ENCODE measurements around the gene EAPP.
"Not testable (repeated sequence)": the region's sequence is repeated elsewhere in the genome, so short reads cannot be mapped to it uniquely, and the experiment has no call there.

Gene EAPP

DNA sequence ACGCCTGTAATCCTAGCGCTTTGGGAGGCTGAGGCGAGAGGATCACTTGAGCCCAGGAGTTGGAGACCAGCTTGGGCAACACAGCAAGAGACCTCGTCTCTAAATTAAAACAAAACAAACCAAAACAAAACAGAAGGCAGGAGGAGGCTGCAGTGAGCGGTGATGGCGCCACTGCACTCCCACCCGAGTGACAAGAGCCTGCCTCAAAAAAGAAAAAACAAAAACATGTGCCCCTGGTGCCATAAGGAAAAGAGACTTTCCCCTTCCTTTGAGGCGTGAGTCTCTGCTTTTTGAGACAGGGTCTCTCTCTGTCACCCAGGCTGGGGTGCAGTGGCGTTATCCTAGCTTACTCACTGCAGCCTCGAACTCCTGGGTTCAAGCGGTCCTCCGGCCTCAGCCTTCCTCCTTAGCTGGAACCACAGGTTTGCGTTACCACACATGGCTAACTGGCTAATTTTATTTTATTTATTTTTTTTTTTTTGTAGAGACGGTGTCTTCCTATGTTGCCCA, 9.0 kb upstream of the EAPP start:
- TF ChIP-seq GATA1 (IDR thresholded peaks at IDR 0.05; ENCODE audit: low read depth, low read length) (no peak), POLR2A (IDR thresholded peaks at IDR 0.05; ENCODE audit: low read length) (no peak)
- no peak for DNase-seq

DNA sequence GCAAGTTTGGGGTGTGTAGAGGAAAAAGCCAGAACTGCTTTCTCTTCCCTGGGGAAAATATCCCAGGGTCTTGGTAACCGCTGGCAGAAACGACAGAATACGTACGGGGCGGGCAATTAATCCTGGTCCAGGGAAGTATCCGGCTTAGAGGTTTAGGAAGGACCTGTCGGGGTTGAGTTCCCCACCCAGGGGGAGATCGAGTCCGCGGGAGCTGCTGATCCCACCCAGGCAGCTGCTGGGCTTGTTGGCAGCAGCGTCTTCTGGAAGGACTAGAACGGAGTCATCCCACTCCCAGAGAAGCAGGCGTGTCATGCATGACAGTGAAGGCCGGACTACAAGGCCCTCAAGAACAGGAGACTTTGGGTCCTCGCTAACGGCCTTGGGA, 7.6 kb upstream of the EAPP start:
- not testable (repeated sequence) for DNase-seq

DNA sequence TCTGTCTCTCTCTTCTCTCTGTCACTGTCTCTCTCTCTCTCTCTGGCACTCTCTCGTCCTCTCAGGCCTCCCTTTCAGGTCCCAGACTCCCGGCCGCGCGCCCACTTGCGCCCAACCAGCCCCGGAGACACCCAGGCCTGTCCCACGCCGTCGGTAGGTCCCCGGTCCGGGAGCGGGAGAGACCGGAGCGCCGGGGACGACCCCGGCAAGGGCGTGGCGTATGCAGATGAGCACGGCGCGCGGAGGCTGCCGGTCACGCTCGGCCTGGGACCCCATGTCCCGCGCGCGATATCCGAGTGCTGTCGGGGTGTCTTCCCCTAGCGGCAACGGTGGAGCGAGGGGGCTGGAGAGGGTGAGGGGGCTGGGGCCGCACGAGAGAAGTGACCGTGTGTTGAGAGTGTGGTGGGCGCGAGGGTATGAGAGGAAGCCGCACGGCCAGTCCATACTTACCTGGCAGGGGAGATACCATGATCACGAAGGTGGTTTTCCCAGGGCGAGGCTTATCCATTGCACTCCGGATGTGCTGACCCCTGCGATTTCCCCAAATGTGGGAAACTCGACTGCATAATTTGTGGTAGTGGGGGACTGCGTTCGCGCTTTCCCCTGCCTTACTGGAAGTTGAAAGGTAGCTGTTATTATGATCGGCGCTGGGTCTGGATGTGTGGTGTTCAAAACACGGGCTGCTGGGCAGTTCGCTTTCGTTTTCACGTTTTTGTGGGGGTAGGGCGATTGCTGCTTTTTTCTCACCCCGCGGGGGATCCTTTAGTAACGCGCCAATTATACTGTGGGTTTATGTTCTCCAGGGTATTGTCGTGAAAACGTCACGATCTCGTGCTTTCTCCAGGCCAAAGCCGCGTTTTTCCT, 7.0 kb upstream of the EAPP start:
- DNase-seq, result not testable (repeated sequence)

DNA sequence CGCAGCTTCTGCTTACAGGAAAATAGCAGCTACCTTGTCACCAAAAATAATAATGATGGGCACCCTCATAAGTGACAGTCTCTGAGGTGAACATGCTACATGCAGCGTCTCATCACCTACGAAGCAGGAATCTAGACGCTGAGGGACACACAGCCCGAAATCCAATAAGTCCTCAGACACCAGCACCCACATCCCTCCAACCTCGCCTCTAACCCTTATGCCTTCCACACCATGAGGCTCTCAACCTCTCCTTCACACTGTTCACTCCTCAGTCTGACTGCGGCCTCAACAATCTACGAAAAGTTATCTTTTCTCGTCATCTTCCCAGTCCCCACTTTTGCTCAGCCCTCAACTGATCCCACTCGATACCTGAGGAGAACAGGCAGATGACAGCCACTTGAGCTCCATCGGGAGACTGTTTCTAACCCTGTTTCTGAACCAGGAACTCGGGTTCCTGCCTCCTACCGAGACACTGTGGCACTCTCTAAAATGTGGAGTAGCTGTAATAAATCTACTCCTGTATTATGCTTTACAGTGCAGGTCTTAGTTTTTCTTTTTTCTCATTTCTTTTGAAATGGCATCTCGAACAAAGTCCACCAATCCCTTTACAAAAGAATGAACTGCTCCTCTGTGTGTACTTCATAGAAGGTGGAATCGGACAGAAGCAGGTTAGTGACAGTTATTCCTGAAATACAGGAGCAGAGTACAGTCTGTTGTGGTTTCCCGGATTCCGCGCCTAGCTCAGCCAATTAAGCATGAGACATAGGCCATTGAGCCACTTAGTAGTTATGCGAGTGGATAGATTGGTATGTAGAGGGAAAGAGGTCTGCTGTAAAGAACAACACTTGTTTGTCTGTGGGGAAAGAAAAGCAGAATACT, 919 bp upstream of the EAPP start:
- DNase-seq, result not testable (repeated sequence)

DNA sequence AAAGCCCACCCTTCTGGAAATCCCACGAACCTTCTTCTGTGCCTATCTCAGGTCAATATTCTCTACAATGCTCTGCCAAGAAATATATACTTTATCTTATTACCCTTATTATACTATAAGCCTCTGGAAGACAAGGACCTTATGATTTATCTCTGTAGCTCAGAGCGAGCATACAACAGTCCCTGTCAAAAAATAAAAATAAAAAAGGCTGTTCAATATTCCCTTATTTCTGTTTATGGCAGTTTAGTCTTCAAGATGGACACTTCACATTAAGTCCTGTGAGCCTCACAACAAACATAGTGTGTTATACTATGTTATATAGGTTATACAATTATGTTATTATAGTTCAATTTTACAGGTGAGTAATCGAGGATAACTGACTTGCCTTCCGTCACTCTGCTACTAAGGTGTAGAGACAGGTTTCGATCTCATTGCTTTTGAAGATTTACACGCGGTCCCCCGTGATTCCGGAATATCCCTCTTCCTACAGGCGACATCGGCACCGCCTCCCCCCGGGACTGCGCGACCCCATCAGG, 562 bp downstream of the EAPP start:
- no peak for TF ChIP-seq POLR2A (IDR thresholded peaks at IDR 0.05; ENCODE audit: low read length)
- no peak for TF ChIP-seq GATA1 (IDR thresholded peaks at IDR 0.05; ENCODE audit: low read depth, low read length)
- no peak for DNase-seq

DNA sequence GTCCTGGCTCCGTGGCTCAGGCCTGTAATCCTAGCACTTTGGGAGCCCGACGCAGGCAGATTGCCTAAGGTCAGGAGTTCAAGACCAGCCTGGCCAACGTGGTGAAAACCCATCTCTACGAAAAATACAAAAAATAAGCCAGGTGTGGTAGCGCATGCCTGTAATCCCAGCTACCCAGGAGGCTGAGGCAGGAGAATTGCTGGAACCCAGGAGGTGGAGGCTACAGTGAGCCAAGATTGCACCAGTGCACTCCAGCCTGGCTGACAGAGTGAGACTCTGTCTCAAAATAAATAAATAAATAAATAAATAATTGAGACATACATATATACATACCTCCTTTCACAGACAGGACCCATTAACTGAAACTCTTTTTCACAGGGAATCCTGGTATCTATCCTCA, 1.4 kb downstream of the EAPP start:
- DNase-seq, result not testable (repeated sequence)

DNA sequence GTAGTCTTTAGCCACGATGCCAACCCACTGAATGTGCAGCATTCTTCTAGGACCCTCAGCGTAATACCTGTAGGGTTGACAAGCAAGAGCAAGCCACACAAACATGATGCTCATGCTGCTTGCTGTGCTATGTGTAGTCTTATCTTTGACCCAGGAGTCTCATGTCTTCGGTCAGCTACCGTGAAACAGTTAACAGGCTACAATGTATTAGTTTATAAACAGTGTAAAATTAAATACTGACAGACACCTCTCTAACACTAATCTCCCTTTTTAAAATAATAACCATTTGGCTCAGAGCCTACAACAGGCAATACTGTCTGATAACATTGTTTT, 1.9 kb downstream of the EAPP start:
- DNase-seq, result no peak
- TF ChIP-seq GATA1 (IDR thresholded peaks at IDR 0.05; ENCODE audit: low read depth, low read length) (no peak), POLR2A (IDR thresholded peaks at IDR 0.05; ENCODE audit: low read length) (no peak)

DNA sequence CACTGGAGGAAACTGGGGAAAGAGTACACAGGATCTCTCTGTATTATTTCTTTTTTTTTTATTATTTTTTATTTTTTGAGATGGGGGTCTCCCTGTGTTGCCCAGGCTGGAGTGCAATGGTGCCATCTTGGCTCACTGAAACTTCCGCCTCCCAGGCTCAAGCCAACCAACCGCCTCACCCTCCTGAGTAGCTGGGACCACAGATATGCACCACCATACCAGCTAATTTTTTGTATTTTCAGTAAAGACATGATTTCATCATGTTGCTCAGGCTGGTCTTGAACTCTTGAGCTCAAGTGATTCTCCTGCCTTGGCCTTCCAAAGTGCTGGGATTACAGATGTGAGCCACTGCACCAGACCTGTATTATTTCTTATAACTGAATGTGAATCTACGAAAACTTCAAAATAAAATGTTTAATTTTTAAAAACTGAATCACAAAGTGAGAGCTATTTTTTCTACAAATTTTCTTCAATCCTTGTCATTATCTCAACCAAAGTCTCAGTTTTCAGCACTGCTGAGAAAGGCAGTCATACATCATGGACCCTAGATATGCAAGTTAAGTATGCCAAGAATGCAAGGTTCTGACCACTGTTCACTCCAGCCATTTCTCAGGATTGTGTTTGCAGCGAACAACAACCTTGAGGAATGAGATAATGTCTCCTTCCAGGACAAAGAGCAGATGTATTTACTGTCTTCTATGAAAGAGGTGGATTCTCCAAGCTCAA, 2.4 kb downstream of the EAPP start:
- no peak for TF ChIP-seq GATA1 (IDR thresholded peaks at IDR 0.05; ENCODE audit: low read depth, low read length)
- DNase-seq, result no peak

DNA sequence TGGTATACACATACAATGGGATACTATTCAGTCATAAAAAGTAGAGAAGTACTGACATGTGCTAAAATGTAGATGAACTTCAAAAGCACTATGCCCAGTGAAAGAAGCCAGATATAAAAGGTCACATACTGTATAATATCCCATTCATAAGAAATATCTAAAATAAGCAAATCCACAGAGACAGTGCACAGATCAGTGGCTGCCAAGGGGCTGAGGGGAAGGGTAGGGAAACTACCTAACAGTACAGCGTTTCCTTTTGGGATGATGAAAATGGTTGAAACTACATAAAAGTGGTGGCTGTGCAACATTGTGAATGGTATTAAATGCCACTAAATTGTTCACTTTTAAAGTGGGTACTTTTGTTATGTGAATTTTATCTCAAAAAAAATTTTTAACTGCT, 11.9 kb downstream of the EAPP start:
- DNase-seq, result no peak
- TF ChIP-seq POLR2A (IDR thresholded peaks at IDR 0.05; ENCODE audit: low read length), result no peak
- TF ChIP-seq GATA1 (IDR thresholded peaks at IDR 0.05; ENCODE audit: low read depth, low read length), result no peak

DNA sequence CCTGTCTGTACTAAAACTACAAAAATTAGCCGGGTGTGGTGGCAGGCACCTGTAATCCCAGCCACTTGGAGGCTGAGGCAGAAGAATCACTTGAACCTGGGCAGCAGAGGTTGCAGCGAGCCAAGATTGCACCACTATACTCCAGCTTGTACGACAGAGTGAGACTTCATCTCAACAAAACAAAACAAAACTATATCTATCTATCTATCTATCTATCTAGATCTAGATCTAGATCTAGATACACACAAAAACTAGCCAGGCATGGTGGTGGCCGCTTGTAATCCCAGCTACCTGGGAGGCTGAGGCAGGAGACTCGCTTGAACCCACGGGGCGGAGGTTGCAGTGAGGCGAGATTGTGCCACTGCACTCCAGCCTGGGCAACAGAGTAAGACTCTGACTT, 15.3 kb downstream of the EAPP start:
- DNase-seq, result not testable (repeated sequence)

DNA sequence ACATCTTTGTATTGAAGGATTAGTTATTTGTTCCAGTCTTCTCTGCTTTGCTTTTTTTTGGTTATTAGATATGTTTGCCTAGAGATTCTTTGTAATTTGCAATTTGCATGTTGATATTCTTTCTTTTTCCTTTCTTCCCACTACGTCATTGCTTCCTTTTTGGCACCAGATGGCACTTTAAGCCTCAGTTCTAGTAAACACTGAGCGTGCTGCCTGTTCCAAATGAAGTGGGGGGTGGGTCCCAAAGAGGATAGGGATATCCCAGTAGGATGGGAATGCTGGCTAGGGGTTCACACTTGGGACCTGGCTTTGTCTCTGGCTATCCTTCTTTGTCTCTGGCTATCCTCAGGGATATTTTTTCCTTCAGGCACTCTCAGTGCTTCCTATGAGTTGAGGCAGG, 17.0 kb downstream of the EAPP start:
- no peak for DNase-seq
- TF ChIP-seq POLR2A (IDR thresholded peaks at IDR 0.05; ENCODE audit: low read length), result no peak
- TF ChIP-seq GATA1 (IDR thresholded peaks at IDR 0.05; ENCODE audit: low read depth, low read length), result no peak

DNA sequence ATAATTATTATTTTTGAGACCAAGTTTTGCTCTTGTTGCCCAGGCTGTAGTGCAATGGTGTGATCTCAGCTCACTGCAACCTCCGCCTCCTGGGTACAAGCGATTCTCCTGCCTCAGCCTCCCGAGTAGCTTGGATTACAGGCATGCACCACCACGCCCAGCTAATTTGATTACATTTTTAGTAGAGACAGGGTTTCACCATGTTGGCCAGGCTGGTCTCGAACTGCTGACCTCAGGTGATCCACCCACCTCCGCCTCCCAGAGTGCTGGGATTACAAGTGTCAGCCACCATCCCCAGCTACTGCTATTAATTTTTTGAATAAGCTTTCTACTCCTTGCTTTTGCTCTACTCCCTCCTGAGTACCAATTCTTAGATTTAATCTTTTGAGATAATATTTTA, 18.4 kb downstream of the EAPP start:
- not testable (repeated sequence) for DNase-seq

DNA sequence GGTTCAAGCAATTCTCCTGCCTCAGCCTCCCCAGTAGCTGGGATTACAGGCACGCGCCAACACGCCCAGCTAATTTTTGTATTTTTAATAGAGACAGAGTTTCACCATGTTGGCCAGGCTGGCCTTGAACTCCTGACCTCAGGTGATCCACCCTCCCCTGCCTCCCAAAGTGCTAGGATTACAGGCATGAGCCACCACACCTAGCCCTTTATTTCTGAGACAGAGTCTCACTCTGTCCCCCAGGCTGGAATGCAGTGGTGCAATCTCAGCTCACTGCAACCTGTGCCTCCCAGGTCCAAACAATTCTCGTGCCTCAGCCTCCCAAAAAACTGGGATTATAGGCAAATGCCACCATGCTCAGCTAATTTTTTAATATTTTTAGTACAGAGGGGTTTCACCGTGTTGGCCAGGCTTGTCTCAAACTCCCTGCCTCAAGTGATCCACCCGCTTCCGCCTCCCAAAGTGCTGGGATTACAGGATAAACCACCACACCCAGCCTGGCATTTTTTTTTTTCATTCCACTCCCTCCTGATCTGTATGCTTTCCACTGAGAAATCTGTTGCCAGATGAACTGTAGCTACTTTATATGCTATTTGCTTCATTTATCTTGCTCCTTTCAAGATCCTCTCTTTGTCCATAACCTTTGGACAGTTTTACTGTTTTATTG, 19.1 kb downstream of the EAPP start:
- not testable (repeated sequence) for DNase-seq

DNA sequence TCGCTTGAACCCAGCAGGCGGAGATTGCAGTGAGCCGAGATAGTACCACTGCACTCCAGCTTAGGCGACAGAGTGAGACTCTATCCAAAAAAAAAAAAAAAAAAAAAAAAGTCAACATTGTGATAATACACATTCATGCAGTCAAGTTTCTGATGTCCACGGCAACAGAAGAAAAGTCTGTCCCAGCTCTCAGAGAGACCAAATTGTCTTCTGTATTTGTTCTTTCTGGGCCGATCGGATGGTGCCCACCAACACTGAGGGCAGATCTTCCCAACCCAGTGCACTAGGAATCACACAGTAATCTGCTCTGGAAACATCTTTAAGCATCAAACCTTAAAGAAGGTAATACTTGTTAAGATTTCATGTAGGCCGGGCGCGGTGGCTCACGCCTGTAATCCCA, 31.6 kb downstream of the EAPP start:
- TF ChIP-seq GATA1 (IDR thresholded peaks at IDR 0.05; ENCODE audit: low read depth, low read length) (no peak), POLR2A (IDR thresholded peaks at IDR 0.05; ENCODE audit: low read length) (no peak)

More for the DNA sequence above, 31.6 kb downstream of the EAPP start:
- no peak for DNase-seq
